ENCODE measurements around the gene MPDZ.

MPDZ gene

DNA sequence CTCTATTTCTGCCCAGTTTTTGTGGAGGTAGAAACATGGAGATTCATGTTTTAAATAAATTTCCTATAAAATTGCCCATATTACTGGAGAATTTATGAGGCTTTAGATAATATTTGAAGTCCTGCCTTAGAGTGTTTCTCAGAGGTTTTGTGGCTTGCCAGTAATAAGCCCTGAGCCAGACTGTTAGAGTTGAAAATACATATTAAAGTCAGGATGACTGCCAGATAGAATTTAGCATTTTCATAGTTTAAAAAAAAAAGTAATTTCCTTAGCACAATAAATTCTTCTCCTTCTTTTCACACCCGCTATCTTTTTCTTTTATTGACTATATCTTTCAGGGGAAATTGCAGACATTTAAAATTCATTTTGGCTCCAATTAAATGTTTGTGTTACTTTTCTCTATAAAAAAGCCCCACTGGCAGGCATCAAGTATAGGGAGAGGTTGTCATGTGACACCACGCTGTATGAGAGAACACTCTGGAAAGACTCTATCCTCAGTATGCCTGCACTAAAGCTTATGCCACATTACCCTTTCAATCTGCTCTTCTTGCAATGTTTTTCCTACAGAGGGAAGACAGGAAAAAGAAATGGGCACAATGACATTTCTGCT, 135.2 kb downstream of the MPDZ start:
- Histone ChIP-seq H3K27me3 (ENCODE audit: insufficient read depth, poor library complexity, severe bottlenecking) (no peaks in the 10 kb centered on the region), H3K27ac (replicated peaks) (no peak overlapping the region), H3K4me3 (replicated peaks; ENCODE audit: insufficient read depth, low read length) (no peak overlapping the region)
- no peak for TF ChIP-seq GABPA (IDR thresholded peaks at IDR 0.05; ENCODE audit: low read depth)
- TF ChIP-seq, protein P1, sequence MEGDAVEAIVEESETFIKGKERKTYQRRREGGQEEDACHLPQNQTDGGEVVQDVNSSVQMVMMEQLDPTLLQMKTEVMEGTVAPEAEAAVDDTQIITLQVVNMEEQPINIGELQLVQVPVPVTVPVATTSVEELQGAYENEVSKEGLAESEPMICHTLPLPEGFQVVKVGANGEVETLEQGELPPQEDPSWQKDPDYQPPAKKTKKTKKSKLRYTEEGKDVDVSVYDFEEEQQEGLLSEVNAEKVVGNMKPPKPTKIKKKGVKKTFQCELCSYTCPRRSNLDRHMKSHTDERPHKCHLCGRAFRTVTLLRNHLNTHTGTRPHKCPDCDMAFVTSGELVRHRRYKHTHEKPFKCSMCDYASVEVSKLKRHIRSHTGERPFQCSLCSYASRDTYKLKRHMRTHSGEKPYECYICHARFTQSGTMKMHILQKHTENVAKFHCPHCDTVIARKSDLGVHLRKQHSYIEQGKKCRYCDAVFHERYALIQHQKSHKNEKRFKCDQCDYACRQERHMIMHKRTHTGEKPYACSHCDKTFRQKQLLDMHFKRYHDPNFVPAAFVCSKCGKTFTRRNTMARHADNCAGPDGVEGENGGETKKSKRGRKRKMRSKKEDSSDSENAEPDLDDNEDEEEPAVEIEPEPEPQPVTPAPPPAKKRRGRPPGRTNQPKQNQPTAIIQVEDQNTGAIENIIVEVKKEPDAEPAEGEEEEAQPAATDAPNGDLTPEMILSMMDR (IDR thresholded peaks at IDR 0.05; ENCODE audit: insufficient read depth, low read length) = no peak
- no peak for TF ChIP-seq POLR2AphosphoS5 (IDR thresholded peaks at IDR 0.05; ENCODE audit: low read depth)
- TF ChIP-seq, protein P2, sequence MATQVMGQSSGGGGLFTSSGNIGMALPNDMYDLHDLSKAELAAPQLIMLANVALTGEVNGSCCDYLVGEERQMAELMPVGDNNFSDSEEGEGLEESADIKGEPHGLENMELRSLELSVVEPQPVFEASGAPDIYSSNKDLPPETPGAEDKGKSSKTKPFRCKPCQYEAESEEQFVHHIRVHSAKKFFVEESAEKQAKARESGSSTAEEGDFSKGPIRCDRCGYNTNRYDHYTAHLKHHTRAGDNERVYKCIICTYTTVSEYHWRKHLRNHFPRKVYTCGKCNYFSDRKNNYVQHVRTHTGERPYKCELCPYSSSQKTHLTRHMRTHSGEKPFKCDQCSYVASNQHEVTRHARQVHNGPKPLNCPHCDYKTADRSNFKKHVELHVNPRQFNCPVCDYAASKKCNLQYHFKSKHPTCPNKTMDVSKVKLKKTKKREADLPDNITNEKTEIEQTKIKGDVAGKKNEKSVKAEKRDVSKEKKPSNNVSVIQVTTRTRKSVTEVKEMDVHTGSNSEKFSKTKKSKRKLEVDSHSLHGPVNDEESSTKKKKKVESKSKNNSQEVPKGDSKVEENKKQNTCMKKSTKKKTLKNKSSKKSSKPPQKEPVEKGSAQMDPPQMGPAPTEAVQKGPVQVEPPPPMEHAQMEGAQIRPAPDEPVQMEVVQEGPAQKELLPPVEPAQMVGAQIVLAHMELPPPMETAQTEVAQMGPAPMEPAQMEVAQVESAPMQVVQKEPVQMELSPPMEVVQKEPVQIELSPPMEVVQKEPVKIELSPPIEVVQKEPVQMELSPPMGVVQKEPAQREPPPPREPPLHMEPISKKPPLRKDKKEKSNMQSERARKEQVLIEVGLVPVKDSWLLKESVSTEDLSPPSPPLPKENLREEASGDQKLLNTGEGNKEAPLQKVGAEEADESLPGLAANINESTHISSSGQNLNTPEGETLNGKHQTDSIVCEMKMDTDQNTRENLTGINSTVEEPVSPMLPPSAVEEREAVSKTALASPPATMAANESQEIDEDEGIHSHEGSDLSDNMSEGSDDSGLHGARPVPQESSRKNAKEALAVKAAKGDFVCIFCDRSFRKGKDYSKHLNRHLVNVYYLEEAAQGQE (IDR thresholded peaks at IDR 0.05; ENCODE audit: insufficient replicate concordance, low read depth) = no peak
- TF ChIP-seq SPI1 (IDR thresholded peaks at IDR 0.05; ENCODE audit: borderline replicate concordance, low read depth) = no peak
- DNase-seq (ENCODE audit: low read depth in 1 of 2, low spot score in 1 of 2) = no peak

DNA sequence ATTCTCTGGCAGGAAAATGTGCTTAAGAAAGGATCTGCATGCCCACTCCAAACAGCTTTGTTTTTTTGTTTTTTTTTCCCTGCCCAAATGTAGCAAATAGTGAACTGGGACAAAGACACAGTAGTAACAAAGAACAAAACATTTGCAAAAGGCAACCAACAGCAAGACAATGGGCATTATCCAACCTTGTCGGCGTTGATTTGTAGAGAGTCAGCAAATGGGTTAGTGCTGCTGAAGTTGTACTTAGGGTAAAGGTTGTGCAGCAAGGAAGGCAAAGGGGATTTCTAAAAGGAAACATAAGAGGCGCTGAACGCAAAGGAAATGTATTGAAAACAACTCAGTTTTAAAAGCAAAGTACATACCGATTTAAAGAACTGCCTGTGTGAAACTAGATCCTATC, 136.2 kb downstream of the MPDZ start:
- no peak overlapping the region for H3K4me3 ChIP-seq (replicated peaks; ENCODE audit: insufficient read depth, low read length)
- DNase-seq (ENCODE audit: low read depth in 1 of 2, low spot score in 1 of 2) = no peak
- no peaks in the 10 kb centered on the region for H3K27me3 ChIP-seq (ENCODE audit: insufficient read depth, poor library complexity, severe bottlenecking)
- no peak overlapping the region for H3K27ac ChIP-seq (replicated peaks)
- no peak for TF ChIP-seq GABPA (IDR thresholded peaks at IDR 0.05; ENCODE audit: low read depth)

DNA sequence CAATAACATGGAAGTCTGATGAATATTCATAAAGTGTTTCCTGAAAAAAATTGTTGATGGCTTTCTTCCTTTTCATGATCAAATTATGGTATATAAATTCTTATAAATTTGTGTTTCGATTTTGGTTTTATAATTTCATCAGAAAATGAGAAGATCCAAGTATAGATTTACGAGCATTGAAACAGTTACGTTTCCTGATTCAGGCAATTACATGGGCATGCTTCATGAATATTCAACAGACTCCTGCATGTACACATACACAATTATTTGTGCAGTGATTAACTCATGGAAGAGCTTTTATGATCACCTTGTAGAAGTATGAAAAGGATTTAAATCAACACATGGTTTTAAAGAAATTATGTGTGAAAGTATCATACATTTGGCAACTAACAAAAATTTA, 136.7 kb downstream of the MPDZ start:
- no peak for TF ChIP-seq POLR2AphosphoS5 (IDR thresholded peaks at IDR 0.05; ENCODE audit: low read depth)
- no peak for TF ChIP-seq SPI1 (IDR thresholded peaks at IDR 0.05; ENCODE audit: borderline replicate concordance, low read depth)
- TF ChIP-seq, protein P2 (IDR thresholded peaks at IDR 0.05; ENCODE audit: insufficient replicate concordance, low read depth) = no peak
- no peak for TF ChIP-seq GABPA (IDR thresholded peaks at IDR 0.05; ENCODE audit: low read depth)
- TF ChIP-seq, protein P1 (IDR thresholded peaks at IDR 0.05; ENCODE audit: insufficient read depth, low read length) = no peak
- no peak for DNase-seq (ENCODE audit: low read depth in 1 of 2, low spot score in 1 of 2)
- Histone ChIP-seq H3K4me3 (replicated peaks; ENCODE audit: insufficient read depth, low read length) (no peak overlapping the region), H3K27me3 (ENCODE audit: insufficient read depth, poor library complexity, severe bottlenecking) (no peaks in the 10 kb centered on the region), H3K27ac (replicated peaks) (no peak overlapping the region)

DNA sequence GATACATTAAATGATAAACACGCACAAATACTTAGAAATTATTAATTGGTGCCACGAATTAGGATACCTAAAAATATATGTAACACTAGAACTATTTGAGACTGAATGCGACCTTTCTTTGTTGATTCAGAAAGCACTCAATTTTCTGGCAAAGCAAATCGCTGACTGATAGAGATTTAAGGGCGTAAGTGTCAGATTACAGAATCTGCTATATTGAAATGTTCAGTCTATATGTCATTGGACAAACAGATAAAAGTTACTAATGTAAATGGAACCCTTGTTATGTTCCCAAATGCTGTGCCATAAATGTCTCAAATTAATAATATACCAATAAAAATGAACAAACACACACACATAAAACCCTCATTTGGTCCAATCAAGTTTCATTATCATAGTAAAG, 137.9 kb downstream of the MPDZ start:
- no peak for TF ChIP-seq POLR2AphosphoS5 (IDR thresholded peaks at IDR 0.05; ENCODE audit: low read depth)
- no peak for TF ChIP-seq SPI1 (IDR thresholded peaks at IDR 0.05; ENCODE audit: borderline replicate concordance, low read depth)
- TF ChIP-seq, protein P2 (IDR thresholded peaks at IDR 0.05; ENCODE audit: insufficient replicate concordance, low read depth) = no peak
- TF ChIP-seq, protein P1 (IDR thresholded peaks at IDR 0.05; ENCODE audit: insufficient read depth, low read length) = no peak
- TF ChIP-seq GABPA (IDR thresholded peaks at IDR 0.05; ENCODE audit: low read depth) = no peak
- no peak overlapping the region for H3K27ac ChIP-seq (replicated peaks)
- no peak overlapping the region for H3K4me3 ChIP-seq (replicated peaks; ENCODE audit: insufficient read depth, low read length)
- no peaks in the 10 kb centered on the region for H3K27me3 ChIP-seq (ENCODE audit: insufficient read depth, poor library complexity, severe bottlenecking)
- no peak for DNase-seq (ENCODE audit: low read depth in 1 of 2, low spot score in 1 of 2)

Measured in HL-60 (cell line).